Measurements from ENCODE around the gene SMIM27. TPM values are rescaled to one million over a fixed set of nuclear protein-coding genes. Genes with fewer than 3 reads are reported as not detected.

Gene SMIM27
- total and polyA plus RNA-seq, 9 of the 15 experiments (the other 6 are each of a cell fraction or from before 2014, with no cell fraction given): 2.9 to 16.1 (median 7.9) TPM

GRCh38 chr9:32543047-32543446, 9.1 kb upstream of the SMIM27 start:
- H3K27me3 ChIP-seq (ENCODE audit: control insufficient read depth in 2 of 2, insufficient read depth in 2 of 2, low read length in 2 of 2): no peaks in the 10 kb centered on the region
- CTCF ChIA-PET (ENCODE audit: low intra/inter-chr PET ratio): no interaction called here

More at GRCh38 chr9:32543047-32543446, 9.1 kb upstream of the SMIM27 start:
- Histone ChIP-seq H3K9ac (ENCODE audit: insufficient read depth in 1 of 2, low read depth in 2 of 2, low read length in 2 of 2) (no peak overlapping the region), H3K27ac (ENCODE audit: extremely low read depth, low read depth, low read length) (no peak overlapping the region), H3K9me3 (replicated peaks; ENCODE audit: control insufficient read depth, insufficient read depth, low read depth, low read length) (no peaks in the 10 kb centered on the region), H3K4me3 (no peak overlapping the region), H3K36me3 (ENCODE audit: control insufficient read depth, insufficient read depth, low read length) (peaks cover 35% of the 10 kb centered on the region), H3K4me2 (ENCODE audit: insufficient read depth, low read length) (no peak overlapping the region), H3K79me2 (ENCODE audit: control insufficient read depth, insufficient read depth, low read length) (peaks cover 42% of the 10 kb centered on the region), H2AFZ (ENCODE audit: low read depth, low read length) (no peak overlapping the region), H4K20me1 (replicated peaks; ENCODE audit: control insufficient read depth, insufficient read depth, low read length) (no peaks in the 10 kb centered on the region), H3K4me1 (replicated peaks in 1 of 2; ENCODE audit: control insufficient read depth in 2 of 2, insufficient read depth in 2 of 2, low read length in 2 of 2) (no peaks in the 10 kb centered on the region), H3K9me1 (ENCODE audit: control insufficient read depth, insufficient read depth, low read length) (no peaks in the 10 kb centered on the region)
- intact Hi-C loops (cut with micrococcal nuclease): no loop called here
- ATAC-seq (no peak), DNase-seq (ENCODE audit: extremely low read depth in 1 of 4, low spot score in 3 of 4) (no peak), FAIRE-seq (no peak)
- POLR2A ChIA-PET: interaction anchor here (1.1 kb wide), 1 partner anchor 482 kb away, joined by 3 read pairs; no protein-coding TSS in a partner anchor
- 80% methylated on average over 2 of the region's 4 CpGs for WGBS (ENCODE audit: insufficient coverage, low coverage, missing lambda C conversion rate)
- no TSS peak for BruUV-seq (replicated peaks)
- in situ Hi-C loops (cut with MboI): no loop called here
- TF ChIP-seq ZNF384 (IDR thresholded peaks at IDR 0.05; ENCODE audit: low read depth, low read length) (no peak), ZNF75A (CRISPR knock-in tag; IDR thresholded peaks at IDR 0.05) (no peak), ZKSCAN1 (IDR thresholded peaks at IDR 0.05; ENCODE audit: low read depth, low read length) (no peak), ZNF436 (CRISPR knock-in tag; IDR thresholded peaks at IDR 0.05) (no peak), KLF10 (CRISPR knock-in tag; IDR thresholded peaks at IDR 0.05) (no peak), GTF2A2 (tag; IDR thresholded peaks at IDR 0.05) (no peak), CCAR2 (IDR thresholded peaks at IDR 0.05; ENCODE audit: low read depth, low read length) (no peak), ELF4 (CRISPR knock-in tag; IDR thresholded peaks at IDR 0.05) (no peak), E2F4 (CRISPR knock-in tag; IDR thresholded peaks at IDR 0.05; ENCODE audit: low read depth) (no peak), MYNN (IDR thresholded peaks at IDR 0.05) (no peak), MYNN (CRISPR knock-in tag; IDR thresholded peaks at IDR 0.05) (no peak), ZNF12 (CRISPR knock-in tag; IDR thresholded peaks at IDR 0.05) (no peak), FOS (IDR thresholded peaks at IDR 0.05; ENCODE audit: extremely low read depth, insufficient read length) (no peak), PCBP2 (IDR thresholded peaks at IDR 0.05; ENCODE audit: low read depth, low read length, poor library complexity, severe bottlenecking) (no peak), ZNF175 (CRISPR knock-in tag; IDR thresholded peaks at IDR 0.05; ENCODE audit: low read depth) (no peak), EP300 (IDR thresholded peaks at IDR 0.05; ENCODE audit: low read length) (no peak), SMARCE1 (IDR thresholded peaks at IDR 0.05) (no peak)
